Endothelial cell of umbilical vein (primary cell): ENCODE results near the gene CTSD. TPM values are rescaled to one million over a fixed set of nuclear protein-coding genes. Genes with fewer than 3 reads are reported as not detected.
"Not testable (repeated sequence)": the region's sequence is repeated elsewhere in the genome, so short reads cannot be mapped to it uniquely, and the experiment has no call there.

Experiments used
- Bru-seq: library from RNA; stranded (reverse); fragments of 400-500 nt; gene quantifications from one replicate; lab custom pipeline; 2021; lab: Mats Ljungman, UMichigan
- BruChase-seq, 2 experiments: library from RNA; stranded (reverse); fragments of 400-500 nt; gene quantifications; one replicate each; lab custom pipeline; 2021; lab: Mats Ljungman, UMichigan
- BruUV-seq: library from RNA; stranded (reverse); fragments of 400-500 nt; replicated peaks from 2 replicates; lab custom pipeline; 2021; lab: Mats Ljungman, UMichigan
- CTCF ChIA-PET: fragments of 300-600, 350-600 bp; sonication (Branson Sonifier 250); formaldehyde crosslinking; loops from one replicate; lab custom pipeline; 2021; ENCODE audit warnings: antibody characterized with exemption, inconsistent platforms; lab: Charles Lee
- POLR2A ChIA-PET: fragments of 300-600, 350-600 bp; sonication (Branson Sonifier 250); formaldehyde crosslinking; loops from one replicate; lab custom pipeline; 2021; ENCODE audit warnings: antibody characterized with exemption, inconsistent platforms; lab: Charles Lee
- DNase-seq: peaks from one replicate; pipeline ENCODE4 v3.0.0-alpha.2; 2011; ENCODE audit warnings: low read depth, low spot score
- FAIRE-seq: peaks from 2 replicates; lab custom pipeline; 2011; peaks lifted over from hg19 to GRCh38; lab: Jason Lieb, UNC
- H2AFZ ChIP-seq: 2 replicates; pipeline ENCODE4 v1.6.0; 2012; ENCODE audit warnings: low read depth, low read length, control low read depth, inconsistent platforms
- H3K27ac ChIP-seq: 2 replicates; pipeline ENCODE4 v1.5.1; 2011; ENCODE audit warnings: low read depth, mild to moderate bottlenecking, control low read depth, low read length, moderate library complexity; ENCODE audit not compliant: insufficient read depth
- H3K27me3 ChIP-seq, 2 experiments: 2 replicates each; pipeline versions ENCODE4 v1.6.0 to v1.6.1; 2011; ENCODE audit warnings: low read length in 2 of 2, mixed read lengths in 1 of 2; ENCODE audit not compliant: control insufficient read depth in 2 of 2, insufficient read depth in 2 of 2
- H3K36me3 ChIP-seq, 2 experiments: 2 replicates in 1 of 2; 3 replicates in 1 of 2; pipeline ENCODE4 v1.5.1; 2011; ENCODE audit warnings: low read length in 2 of 2, mild to moderate bottlenecking in 1 of 2, moderate library complexity in 1 of 2; ENCODE audit not compliant: control insufficient read depth in 2 of 2, insufficient read depth in 2 of 2; ENCODE audit errors: extremely low read depth in 1 of 2
- H3K4me1 ChIP-seq: 3 replicates; pipeline ENCODE4 v1.5.1; 2011; ENCODE audit warnings: mild to moderate bottlenecking, low read length; ENCODE audit not compliant: control insufficient read depth, insufficient read depth; ENCODE audit errors: extremely low read depth
- H3K4me2 ChIP-seq: 2 replicates; pipeline ENCODE4 v1.6.1; 2011; ENCODE audit warnings: low read length, control low read depth, mixed read lengths; ENCODE audit not compliant: insufficient read depth
- H3K4me3 ChIP-seq, 3 experiments: fragments of 200-600 bp in 1 of 3; sonication (generic), shearing (Covaris generic) in 1 of 3; replicated peaks in 1 of 3; 2 replicates each; pipeline ENCODE4 v1.5.1; 2011 to 2016; ENCODE audit warnings: control low read depth in 3 of 3, low read length in 3 of 3, mild to moderate bottlenecking in 2 of 3, inconsistent platforms in 1 of 3, low read depth in 1 of 3, moderate library complexity in 1 of 3; ENCODE audit not compliant: insufficient read depth in 1 of 3
- H3K79me2 ChIP-seq: 2 replicates; pipeline ENCODE4 v1.6.0; 2012; ENCODE audit warnings: low read length, inconsistent platforms; ENCODE audit not compliant: control insufficient read depth, insufficient read depth
- H3K9ac ChIP-seq: replicated peaks from 2 replicates; pipeline ENCODE3; 2011; ENCODE audit warnings: low read length, control low read depth; ENCODE audit not compliant: insufficient read depth; ENCODE audit errors: extremely low read depth
- H3K9me1 ChIP-seq: replicated peaks from 3 replicates; pipeline ENCODE4 v1.6.0; 2011; ENCODE audit warnings: mild to moderate bottlenecking, low read length; ENCODE audit not compliant: control insufficient read depth, insufficient read depth; ENCODE audit errors: extremely low read depth
- H3K9me3 ChIP-seq: replicated peaks from 2 replicates; pipeline ENCODE4 v1.5.1; 2012; ENCODE audit warnings: low read length, inconsistent platforms; ENCODE audit not compliant: control insufficient read depth, insufficient read depth
- H4K20me1 ChIP-seq: replicated peaks from 2 replicates; pipeline ENCODE3; 2011; ENCODE audit warnings: mild to moderate bottlenecking, low read length; ENCODE audit not compliant: control insufficient read depth, insufficient read depth; ENCODE audit errors: extremely low read depth
- CTCF ChIP-seq, 2 donors: IDR thresholded peaks; 1 replicate in 1 of 2; 2 replicates in 1 of 2; pipeline ENCODE4 v1.5.1; 2011; ENCODE audit warnings: low read length in 2 of 2, mild to moderate bottlenecking in 2 of 2, moderate library complexity in 2 of 2, control low read depth in 1 of 2, inconsistent platforms in 1 of 2, low read depth in 1 of 2; ENCODE audit not compliant: insufficient read depth in 1 of 2; ENCODE audit errors: extremely low read depth in 1 of 2
- EZH2 ChIP-seq: IDR thresholded peaks from 2 replicates; pipeline ENCODE4 v1.6.1; 2012; ENCODE audit warnings: borderline replicate concordance, low read depth, mild to moderate bottlenecking, moderate library complexity, low read length, inconsistent platforms; ENCODE audit not compliant: severe bottlenecking
- MAX ChIP-seq: IDR thresholded peaks from 2 replicates; pipeline ENCODE4 v1.6.1; 2011; ENCODE audit not compliant: insufficient read depth, insufficient read length
- MYC ChIP-seq: IDR thresholded peaks from one replicate; pipeline ENCODE4 v1.6.1; 2011; ENCODE audit warnings: mild to moderate bottlenecking, low read depth, low read length
- POLR2A ChIP-seq: IDR thresholded peaks from 2 replicates; pipeline ENCODE4 v1.6.1; 2012; ENCODE audit warnings: low read depth, mild to moderate bottlenecking, control low read depth, low read length
- POLR2AphosphoS5 ChIP-seq: IDR thresholded peaks from 2 replicates; pipeline ENCODE4 v1.6.1; 2012; ENCODE audit warnings: low read depth, mild to moderate bottlenecking, control low read depth, low read length, moderate library complexity; ENCODE audit not compliant: insufficient read depth
- dilution Hi-C: fragments of 300-500 bp; cut with MboI; formaldehyde crosslinking; loops from one replicate; pipeline ENCODE4 v1.15.0; 2019; ENCODE audit warnings: low sequenced_read_pairs; ENCODE audit not compliant: extremely low pct_ligation_motif_present
- intact Hi-C: fragments of 100-400 bp; cut with micrococcal nuclease; formaldehyde crosslinking; loops from one replicate; pipeline ENCODE4 v1.10.0; 2022
- long read RNA-seq: library from polyadenylated mRNA; stranded (forward); transcript quantifications from one replicate; pipeline ENCODE4 v2.0.0, GENCODE V29; 2021
- polyA minus RNA-seq, 3 experiments: library from RNA; depleted of rRNA, polyadenylated mRNA; stranded (reverse); fragments of >200 nt; gene quantifications; 1 replicate in 1 of 3; 2 replicates in 2 of 3; pipeline ENCODE4 v1.2.3, GENCODE V29; 2011
- polyA plus RNA-seq, 4 experiments: library from polyadenylated mRNA; depleted of rRNA in 3 of 4; stranded (reverse) in 3 of 4; unstranded in 1 of 4; fragments of >200 nt; gene quantifications; 2 replicates each; pipeline versions ENCODE4 v1.2.1 to v1.2.3, GENCODE V29; 2011 to 2012; ENCODE audit warnings: missing spikeins in 1 of 4
- total RNA-seq: library from RNA; stranded (reverse); gene quantifications from 2 replicates; pipeline ENCODE4 v1.2.3, GENCODE V29; 2021

Gene CTSD
- total RNA-seq (197 and 215 TPM in 2 replicates), polyA plus RNA-seq (248 and 344 TPM in 2 replicates), polyA minus RNA-seq (173 and 178 TPM in 2 replicates), Bru-seq, nascent RNA (percentile 73 among the genes with signal in this experiment), BruChase-seq, experiment 1, labeled RNA remaining after a 6-hour chase (percentile 96 among the genes with signal in this experiment), BruChase-seq, experiment 2, labeled RNA remaining after a 2-hour chase (percentile 88 among the genes with signal in this experiment)
- polyA plus RNA-seq (2011; cell fraction: cytosol; rRNA removed): 152 and 182 TPM in 2 replicates
- polyA plus RNA-seq (2011; cell fraction: nucleus; rRNA removed): 75.6 and 96.3 TPM in 2 replicates
- 165 and 229 TPM in 2 replicates for polyA plus RNA-seq (2012)
- 88.8 TPM for polyA minus RNA-seq (2011; cell fraction: cytosol; rRNA and poly(A)+ RNA removed)
- 37.0 and 46.6 TPM in 2 replicates for polyA minus RNA-seq (2011; cell fraction: nucleus; rRNA and poly(A)+ RNA removed)
- long read RNA-seq, transcript CTSD-201 (9 exons, 2,123 nt): major isoform, 567 of 664 reads
- long read RNA-seq, partial matches to known transcripts: 56 of 664 reads
- long read RNA-seq, other reads (novel, unspliced or antisense): 37 of 664 reads

- dilution Hi-C loops: no loop called here
- Histone ChIP-seq H3K27ac (peak within 1 kb of the TSS; percentile 32), H3K4me2 (peak within 1 kb of the TSS; percentile 83), H3K9me3 (no peaks in the 10 kb centered on the region), H3K9ac (peak within 1 kb of the TSS; percentile 66), H3K79me2 (peaks cover 9% of the 10 kb centered on the region), H3K4me1 (peaks cover 22% of the 10 kb centered on the region), H3K27me3 (no peaks in the 10 kb centered on the region), H4K20me1 (no peaks in the 10 kb centered on the region), H3K4me3 (peak within 1 kb of the TSS; percentile 62 to 72 (median 66)), H3K9me1 (no peaks in the 10 kb centered on the region), H2AFZ (peak within 1 kb of the TSS; percentile 94), H3K36me3 (peaks cover 0 to 8% of the 10 kb centered on the region in 2 experiments)
- DNase-seq (peak; percentile 61), FAIRE-seq (peak; percentile 18)
- no TSS peak for BruUV-seq
- ChIA-PET POLR2A (interaction anchor here (0.7 kb wide), 1 partner anchor 346 kb away, joined by 6 read pairs; no protein-coding TSS in a partner anchor), CTCF (interaction anchor here (0.7 to 1.3 kb wide), 5 partner anchors 10 to 1690 kb away, joined by 3 to 8 read pairs (median 4); no protein-coding TSS in a partner anchor)
- TF ChIP-seq EZH2 (no peak), MAX (peak; percentile 84), POLR2A (peak; percentile 67), CTCF (IDR thresholded peaks at IDR 0.05; ENCODE audit: extremely low read depth in 1 of 2, insufficient read depth in 1 of 2, low read depth in 1 of 2, low read length in 2 of 2) (no peak), POLR2AphosphoS5 (peak; percentile 80), MYC (no peak)
- intact Hi-C loops: loop anchor here (1.0 to 5.0 kb wide), 2 partner anchors 8 to 72 kb away; no protein-coding TSS in a partner anchor
Measured at GRCh38 chr11:1763796-1764661, at the start of gene CTSD. Gene CTSD, minus strand, starts transcription at chr11:1763927. Its CDS starts 68 bp downstream, at chr11:1763859.

- FAIRE-seq, H2AFZ ChIP-seq, DNase-seq, H3K4me2 ChIP-seq, H3K4me1 ChIP-seq, POLR2A ChIA-PET, H3K36me3 ChIP-seq, H4K20me1 ChIP-seq, H3K9me3 ChIP-seq, H3K4me3 ChIP-seq, H3K27ac ChIP-seq, intact Hi-C loops, H3K9ac ChIP-seq, dilution Hi-C loops, H3K79me2 ChIP-seq, H3K9me1 ChIP-seq, BruUV-seq, H3K27me3 ChIP-seq: not testable (repeated sequence)
- CTCF ChIA-PET: interaction anchor here (0.6 to 1.8 kb wide), 2 partner anchors 120 to 260 kb away, joined by 3 to 4 read pairs; no protein-coding TSS in a partner anchor
Measured at GRCh38 chr11:1813356-1813755, 49.6 kb upstream of the CTSD start.
